ENCODE data around the gene LRRC40.

LRRC40 gene

GRCh38 chr1:70103770-70104169, 101.6 kb downstream of the LRRC40 start:
- no peaks in the 10 kb centered on the region for H3K36me3 ChIP-seq (ENCODE audit: control insufficient read depth in 2 of 2, insufficient read depth in 1 of 2, low read length in 2 of 2)
- POLR2A ChIA-PET, result no interaction called here
- H3K4me3 ChIP-seq (ENCODE audit: low read depth, low read length), result no peak overlapping the region
- TF ChIP-seq ZSCAN23 (tag by site-specific recombination; IDR thresholded peaks at IDR 0.05) (no peak), ZNF138 (tag by site-specific recombination; IDR thresholded peaks at IDR 0.05; ENCODE audit: borderline replicate concordance) (no peak), ZNF76 (tag by site-specific recombination; IDR thresholded peaks at IDR 0.05; ENCODE audit: borderline replicate concordance, low read depth) (no peak), ZBTB21 (tag by site-specific recombination; IDR thresholded peaks at IDR 0.05) (no peak), ZNF626 (tag by site-specific recombination; IDR thresholded peaks at IDR 0.05) (no peak), ZNF174 (tag by site-specific recombination; IDR thresholded peaks at IDR 0.05) (no peak), KLF16 (tag by site-specific recombination; IDR thresholded peaks at IDR 0.05) (no peak), ZNF561 (tag by site-specific recombination; IDR thresholded peaks at IDR 0.05; ENCODE audit: borderline replicate concordance) (no peak), ZNF610 (tag by site-specific recombination; IDR thresholded peaks at IDR 0.05; ENCODE audit: borderline replicate concordance) (no peak), BCL11B (tag by site-specific recombination; IDR thresholded peaks at IDR 0.05; ENCODE audit: low read depth) (no peak), ZNF302 (tag by site-specific recombination; IDR thresholded peaks at IDR 0.05; ENCODE audit: low read depth) (no peak), KLF1 (tag by site-specific recombination; IDR thresholded peaks at IDR 0.05) (no peak), ZNF837 (tag by site-specific recombination; IDR thresholded peaks at IDR 0.05) (no peak), ZNF664 (tag by site-specific recombination; IDR thresholded peaks at IDR 0.05) (no peak), ZNF560 (tag by site-specific recombination; IDR thresholded peaks at IDR 0.05; ENCODE audit: borderline replicate concordance) (no peak), ZNF747 (tag by site-specific recombination; IDR thresholded peaks at IDR 0.05) (no peak), ZSCAN16 (tag by site-specific recombination; IDR thresholded peaks at IDR 0.05) (no peak), ZNF121 (tag by site-specific recombination; IDR thresholded peaks at IDR 0.05) (no peak)
- TF ChIP-seq, protein P1, sequence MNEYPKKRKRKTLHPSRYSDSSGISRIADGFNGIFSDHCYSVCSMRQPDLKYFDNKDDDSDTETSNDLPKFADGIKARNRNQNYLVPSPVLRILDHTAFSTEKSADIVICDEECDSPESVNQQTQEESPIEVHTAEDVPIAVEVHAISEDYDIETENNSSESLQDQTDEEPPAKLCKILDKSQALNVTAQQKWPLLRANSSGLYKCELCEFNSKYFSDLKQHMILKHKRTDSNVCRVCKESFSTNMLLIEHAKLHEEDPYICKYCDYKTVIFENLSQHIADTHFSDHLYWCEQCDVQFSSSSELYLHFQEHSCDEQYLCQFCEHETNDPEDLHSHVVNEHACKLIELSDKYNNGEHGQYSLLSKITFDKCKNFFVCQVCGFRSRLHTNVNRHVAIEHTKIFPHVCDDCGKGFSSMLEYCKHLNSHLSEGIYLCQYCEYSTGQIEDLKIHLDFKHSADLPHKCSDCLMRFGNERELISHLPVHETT (tag by site-specific recombination; IDR thresholded peaks at IDR 0.05), result no peak
- TF ChIP-seq, protein P2, sequence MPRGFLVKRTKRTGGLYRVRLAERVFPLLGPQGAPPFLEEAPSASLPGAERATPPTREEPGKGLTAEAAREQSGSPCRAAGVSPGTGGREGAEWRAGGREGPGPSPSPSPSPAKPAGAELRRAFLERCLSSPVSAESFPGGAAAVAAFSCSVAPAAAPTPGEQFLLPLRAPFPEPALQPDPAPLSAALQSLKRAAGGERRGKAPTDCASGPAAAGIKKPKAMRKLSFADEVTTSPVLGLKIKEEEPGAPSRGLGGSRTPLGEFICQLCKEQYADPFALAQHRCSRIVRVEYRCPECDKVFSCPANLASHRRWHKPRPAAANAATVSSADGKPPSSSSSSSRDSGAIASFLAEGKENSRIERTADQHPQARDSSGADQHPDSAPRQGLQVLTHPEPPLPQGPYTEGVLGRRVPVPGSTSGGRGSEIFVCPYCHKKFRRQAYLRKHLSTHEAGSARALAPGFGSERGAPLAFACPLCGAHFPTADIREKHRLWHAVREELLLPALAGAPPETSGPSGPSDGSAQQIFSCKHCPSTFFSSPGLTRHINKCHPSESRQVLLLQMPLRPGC (tag by site-specific recombination; IDR thresholded peaks at IDR 0.05), result no peak
- H3K9me3 ChIP-seq (ENCODE audit: control insufficient read depth, insufficient read depth, low read depth, low read length), result no peaks in the 10 kb centered on the region
- CTCF ChIA-PET, result interaction anchor here (0.5 to 2.1 kb wide), 4 partner anchors 9 to 369 kb away, joined by 3 to 9 read pairs (median 4); no protein-coding TSS in a partner anchor
- H3K27ac ChIP-seq (ENCODE audit: extremely low read depth, low read depth, low read length), result no peak overlapping the region
- no peaks in the 10 kb centered on the region for H3K4me1 ChIP-seq (ENCODE audit: control insufficient read depth, insufficient read depth, low read length)

- POLR2A ChIA-PET, result no interaction called here
- CTCF ChIA-PET, result no interaction called here
- Histone ChIP-seq H3K4me1 (ENCODE audit: control insufficient read depth, insufficient read depth, low read length) (no peaks in the 10 kb centered on the region), H3K27ac (ENCODE audit: extremely low read depth, low read depth, low read length) (no peak overlapping the region), H3K4me3 (ENCODE audit: low read depth, low read length) (no peak overlapping the region), H3K36me3 (ENCODE audit: control insufficient read depth in 2 of 2, insufficient read depth in 1 of 2, low read length in 2 of 2) (no peaks in the 10 kb centered on the region), H3K9me3 (ENCODE audit: control insufficient read depth, insufficient read depth, low read depth, low read length) (no peaks in the 10 kb centered on the region)
- TF ChIP-seq, protein P3, sequence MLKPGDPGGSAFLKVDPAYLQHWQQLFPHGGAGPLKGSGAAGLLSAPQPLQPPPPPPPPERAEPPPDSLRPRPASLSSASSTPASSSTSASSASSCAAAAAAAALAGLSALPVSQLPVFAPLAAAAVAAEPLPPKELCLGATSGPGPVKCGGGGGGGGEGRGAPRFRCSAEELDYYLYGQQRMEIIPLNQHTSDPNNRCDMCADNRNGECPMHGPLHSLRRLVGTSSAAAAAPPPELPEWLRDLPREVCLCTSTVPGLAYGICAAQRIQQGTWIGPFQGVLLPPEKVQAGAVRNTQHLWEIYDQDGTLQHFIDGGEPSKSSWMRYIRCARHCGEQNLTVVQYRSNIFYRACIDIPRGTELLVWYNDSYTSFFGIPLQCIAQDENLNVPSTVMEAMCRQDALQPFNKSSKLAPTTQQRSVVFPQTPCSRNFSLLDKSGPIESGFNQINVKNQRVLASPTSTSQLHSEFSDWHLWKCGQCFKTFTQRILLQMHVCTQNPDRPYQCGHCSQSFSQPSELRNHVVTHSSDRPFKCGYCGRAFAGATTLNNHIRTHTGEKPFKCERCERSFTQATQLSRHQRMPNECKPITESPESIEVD (tag by site-specific recombination; IDR thresholded peaks at IDR 0.05), result no peak
- TF ChIP-seq ZNF596 (tag by site-specific recombination; IDR thresholded peaks at IDR 0.05), result no peak
- TF ChIP-seq, protein P4, sequence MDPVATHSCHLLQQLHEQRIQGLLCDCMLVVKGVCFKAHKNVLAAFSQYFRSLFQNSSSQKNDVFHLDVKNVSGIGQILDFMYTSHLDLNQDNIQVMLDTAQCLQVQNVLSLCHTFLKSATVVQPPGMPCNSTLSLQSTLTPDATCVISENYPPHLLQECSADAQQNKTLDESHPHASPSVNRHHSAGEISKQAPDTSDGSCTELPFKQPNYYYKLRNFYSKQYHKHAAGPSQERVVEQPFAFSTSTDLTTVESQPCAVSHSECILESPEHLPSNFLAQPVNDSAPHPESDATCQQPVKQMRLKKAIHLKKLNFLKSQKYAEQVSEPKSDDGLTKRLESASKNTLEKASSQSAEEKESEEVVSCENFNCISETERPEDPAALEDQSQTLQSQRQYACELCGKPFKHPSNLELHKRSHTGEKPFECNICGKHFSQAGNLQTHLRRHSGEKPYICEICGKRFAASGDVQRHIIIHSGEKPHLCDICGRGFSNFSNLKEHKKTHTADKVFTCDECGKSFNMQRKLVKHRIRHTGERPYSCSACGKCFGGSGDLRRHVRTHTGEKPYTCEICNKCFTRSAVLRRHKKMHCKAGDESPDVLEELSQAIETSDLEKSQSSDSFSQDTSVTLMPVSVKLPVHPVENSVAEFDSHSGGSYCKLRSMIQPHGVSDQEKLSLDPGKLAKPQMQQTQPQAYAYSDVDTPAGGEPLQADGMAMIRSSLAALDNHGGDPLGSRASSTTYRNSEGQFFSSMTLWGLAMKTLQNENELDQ (tag by site-specific recombination; IDR thresholded peaks at IDR 0.05; ENCODE audit: low read depth), result no peak
- TF ChIP-seq ZNF155 (tag by site-specific recombination; IDR thresholded peaks at IDR 0.05), result no peak
- no peak for TF ChIP-seq ZBTB44 (tag by site-specific recombination; IDR thresholded peaks at IDR 0.05)
- TF ChIP-seq ZNF2 (tag by site-specific recombination; IDR thresholded peaks at IDR 0.05), result no peak
- TF ChIP-seq ZNF707 (tag by site-specific recombination; IDR thresholded peaks at IDR 0.05), result no peak
- no peak for TF ChIP-seq ZNF830 (tag by site-specific recombination; IDR thresholded peaks at IDR 0.05; ENCODE audit: low read depth)
- TF ChIP-seq ZSCAN16 (tag by site-specific recombination; IDR thresholded peaks at IDR 0.05), result no peak
- TF ChIP-seq ZFP69B (tag by site-specific recombination; IDR thresholded peaks at IDR 0.05), result no peak
These were observed 103.6 kb downstream of the LRRC40 start for GRCh38 chr1:70101774-70102173.

Measured in HEK293 (cell line).